GM13977 (cell line): ENCODE results near the gene ZNF536.
"Not testable (repeated sequence)": the region's sequence is repeated elsewhere in the genome, so short reads cannot be mapped to it uniquely, and the experiment has no call there.

Experiments used
- DNase-seq: peaks from one replicate; pipeline ENCODE4 v3.0.0; 2012; ENCODE audit warnings: low spot score
- CTCF ChIP-seq: IDR thresholded peaks from 2 replicates; pipeline ENCODE4 v1.5.1; 2012; ENCODE audit warnings: mild to moderate bottlenecking, control low read depth; ENCODE audit not compliant: insufficient read depth; ENCODE audit errors: extremely low read depth, missing control alignments
- in situ Hi-C: fragments of 300-500 bp; cut with MboI; formaldehyde crosslinking; loops from one replicate; pipeline ENCODE4 v1.12.0; 2022; ENCODE audit warnings: low sequenced_read_pairs, low pct_unique_long_range_greater_than_20kb, mixed read lengths, inconsistent platforms; ENCODE audit not compliant: unreplicated experiment

ZNF536 gene

DNA sequence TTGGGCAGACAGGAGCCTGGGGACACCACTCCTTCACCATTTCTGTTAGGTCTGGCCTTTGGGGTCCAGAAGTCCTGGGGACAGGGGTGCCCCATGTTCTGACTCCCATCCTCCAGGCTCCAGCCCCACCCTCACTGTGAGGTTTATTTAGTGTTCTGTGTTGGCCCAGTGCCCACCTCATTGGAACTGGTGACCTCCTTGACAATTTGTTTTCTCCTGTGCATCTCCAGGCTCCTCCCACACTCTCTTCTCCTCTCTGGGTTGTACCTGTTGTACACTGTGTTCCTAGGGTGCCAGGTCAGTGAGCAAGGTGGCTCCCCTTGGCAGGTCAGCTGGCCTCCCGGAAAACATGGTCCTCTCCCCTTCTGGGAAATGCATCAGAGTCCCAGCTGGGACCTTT lies 110.8 kb downstream of the ZNF536 start:
- DNase-seq: no peak
- no peak for TF ChIP-seq CTCF
- in situ Hi-C loops: no loop called here

GRCh38 chr19:30486250-30486649 lies 114.1 kb downstream of the ZNF536 start:
- in situ Hi-C loops: not testable (repeated sequence)

DNA sequence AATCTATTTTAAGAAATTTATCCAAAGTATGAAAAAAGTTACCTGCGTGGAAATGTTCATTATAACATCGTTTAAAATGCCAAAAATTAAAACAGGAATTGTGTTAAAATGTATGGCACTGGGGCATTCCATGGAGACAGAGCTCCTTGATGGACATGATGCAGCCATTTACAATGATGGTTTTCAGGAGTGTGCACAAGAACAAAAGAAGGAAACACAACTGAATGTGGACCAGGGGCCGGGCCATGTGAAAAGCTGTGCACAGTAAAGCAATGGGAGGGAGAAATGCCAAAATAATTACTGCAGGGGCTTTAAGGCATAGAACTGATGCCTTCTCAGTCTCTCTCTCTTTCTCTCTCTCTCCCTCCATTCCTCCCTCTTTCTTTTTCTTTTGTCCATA lies 115.0 kb downstream of the ZNF536 start:
- DNase-seq: no peak
- TF ChIP-seq CTCF: no peak
- in situ Hi-C loops: no loop called here

More at GRCh38 chr19:30486250-30486649, 114.1 kb downstream of the ZNF536 start:
- DNase-seq: not testable (repeated sequence)

- no peak for TF ChIP-seq CTCF
- in situ Hi-C loops: no loop called here
- no peak for DNase-seq
These were observed 116.0 kb downstream of the ZNF536 start for GRCh38 chr19:30488191-30488590.

DNA sequence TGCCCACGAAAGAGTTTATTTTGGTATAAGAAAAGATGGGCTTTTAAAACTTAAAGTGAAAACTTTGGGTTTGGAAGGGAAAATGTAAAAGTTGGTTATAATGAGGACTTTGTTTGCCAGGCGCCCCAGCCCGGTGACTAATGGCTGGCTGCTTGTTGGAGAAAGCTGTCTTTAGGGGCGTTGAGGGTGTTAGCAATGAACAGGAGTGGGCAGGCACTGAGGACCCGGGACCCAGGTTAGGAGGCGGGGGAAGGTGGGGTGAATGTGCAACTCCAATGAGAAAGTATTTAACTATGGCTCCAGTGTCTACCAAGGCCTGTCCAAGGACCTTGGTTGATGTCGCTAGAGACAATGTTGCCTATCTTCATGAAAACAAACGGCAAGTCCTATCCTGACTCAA lies 118.6 kb downstream of the ZNF536 start:
- no peak for TF ChIP-seq CTCF
- in situ Hi-C loops: no loop called here
- no peak for DNase-seq

- in situ Hi-C loops: no loop called here
- TF ChIP-seq CTCF: no peak
- DNase-seq: no peak
These were observed 120.5 kb downstream of the ZNF536 start for GRCh38 chr19:30492586-30493270.

DNA sequence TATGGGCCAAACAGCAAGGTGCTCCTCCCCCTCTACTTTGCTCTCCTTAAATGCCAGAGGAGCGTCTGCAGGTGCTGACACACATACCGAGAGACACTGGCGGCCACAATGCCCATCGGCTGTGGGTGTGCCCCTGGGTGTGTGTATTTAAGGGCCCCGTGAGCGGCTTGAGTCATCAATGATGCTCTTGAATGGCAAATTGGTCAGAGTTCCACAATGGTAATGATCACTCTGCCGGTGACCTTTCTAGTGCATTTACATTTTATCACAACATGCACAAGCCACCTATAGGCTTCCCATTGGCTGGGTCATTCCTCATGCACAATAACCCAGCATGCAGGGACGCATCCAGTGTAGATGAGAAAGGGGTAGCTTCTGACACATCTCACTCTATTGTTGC lies 124.8 kb downstream of the ZNF536 start:
- in situ Hi-C loops: no loop called here
- TF ChIP-seq CTCF: no peak
- DNase-seq: no peak

DNA sequence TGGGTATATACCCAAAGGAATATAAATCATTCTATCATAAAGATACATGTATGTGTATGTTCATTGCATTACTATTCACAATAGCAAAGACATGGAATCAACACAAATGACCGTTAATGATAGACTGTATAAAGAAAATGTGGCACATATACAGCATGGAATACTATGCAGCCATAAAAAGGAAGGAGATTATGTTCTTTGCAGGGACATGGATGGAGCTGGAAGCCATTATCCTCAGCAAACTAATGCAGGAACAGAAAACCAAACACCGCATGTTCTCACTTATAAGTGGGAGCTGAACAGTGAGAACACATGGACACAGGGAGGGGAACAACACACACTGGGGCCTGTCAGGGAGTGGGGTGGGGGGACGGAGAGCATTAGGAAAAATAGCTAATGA lies 125.9 kb downstream of the ZNF536 start:
- DNase-seq, in situ Hi-C loops: not testable (repeated sequence)
